HEK293 (cell line): ENCODE results near the gene GNG3.
A peak's percentile ranks its signal among the peaks of the same experiment; 100 is the strongest.

Experiments
- GLIS1 ChIP-seq: fragments of 450-650 bp; formaldehyde crosslinking; IDR thresholded peaks from 2 replicates; pipeline ENCODE4 v1.5.1; 2016; ENCODE audit warnings: missing biosample characterization, missing genetic modification characterization
- IKZF3 ChIP-seq: fragments of 450-650 bp; IDR thresholded peaks from 2 replicates; pipeline ENCODE4 v1.5.0; 2018; ENCODE audit warnings: missing biosample characterization, mild to moderate bottlenecking, missing genetic modification characterization, moderate library complexity
- INSM2 ChIP-seq: fragments of 450-650 bp; formaldehyde crosslinking; IDR thresholded peaks from 2 replicates; pipeline ENCODE4 v1.5.1; 2016; ENCODE audit warnings: missing biosample characterization, missing genetic modification characterization
- KLF9 ChIP-seq: fragments of 450-650 bp; formaldehyde crosslinking; IDR thresholded peaks from 2 replicates; pipeline ENCODE4 v1.5.1; 2016; ENCODE audit warnings: missing biosample characterization, missing genetic modification characterization, low read depth
- PATZ1 ChIP-seq: fragments of 450-650 bp; formaldehyde crosslinking; IDR thresholded peaks from 2 replicates; pipeline ENCODE4 v1.5.1; 2016; ENCODE audit warnings: missing biosample characterization, missing genetic modification characterization
- SCRT1 ChIP-seq: fragments of 450-650 bp; formaldehyde crosslinking; IDR thresholded peaks from 2 replicates; pipeline ENCODE4 v1.5.1; 2016; ENCODE audit warnings: missing biosample characterization, missing genetic modification characterization, borderline replicate concordance
- SP2 ChIP-seq: fragments of 450-650 bp; formaldehyde crosslinking; IDR thresholded peaks from 2 replicates; pipeline ENCODE4 v1.5.1; 2016; ENCODE audit warnings: missing biosample characterization, missing genetic modification characterization
- TRIM28 ChIP-seq: IDR thresholded peaks from 2 replicates; pipeline ENCODE4 v1.6.1; 2011; ENCODE audit warnings: low read length, control low read depth, borderline replicate concordance
- ZBTB11 ChIP-seq: fragments of 450-650 bp; formaldehyde crosslinking; conservative IDR thresholded peaks from 2 replicates; pipeline ENCODE4 v1.5.1; 2016; ENCODE audit warnings: low read depth, missing biosample characterization, missing genetic modification characterization
- ZBTB8A ChIP-seq: fragments of 450-650 bp; formaldehyde crosslinking; IDR thresholded peaks from 2 replicates; pipeline ENCODE4 v1.5.1; 2016; ENCODE audit warnings: missing biosample characterization, missing genetic modification characterization
- ZEB2 ChIP-seq: fragments of 450-650 bp; formaldehyde crosslinking; IDR thresholded peaks from 2 replicates; pipeline ENCODE4 v1.5.1; 2016; ENCODE audit warnings: missing biosample characterization, missing genetic modification characterization
- ZIC2 ChIP-seq: fragments of 450-650 bp; formaldehyde crosslinking; IDR thresholded peaks from 2 replicates; pipeline ENCODE4 v1.5.1; 2016; ENCODE audit warnings: missing biosample characterization, missing genetic modification characterization
- ZNF157 ChIP-seq: fragments of 450-650 bp; formaldehyde crosslinking; IDR thresholded peaks from 2 replicates; pipeline ENCODE4 v1.5.1; 2016; ENCODE audit warnings: missing biosample characterization, missing genetic modification characterization
- ZNF184 ChIP-seq: fragments of 450-650 bp; IDR thresholded peaks from 2 replicates; pipeline ENCODE4 v1.5.1; 2018; ENCODE audit warnings: missing biosample characterization, mild to moderate bottlenecking, missing genetic modification characterization
- ZNF2 ChIP-seq: fragments of 450-650 bp; formaldehyde crosslinking; IDR thresholded peaks from 2 replicates; pipeline ENCODE4 v1.5.1; 2016; ENCODE audit warnings: missing biosample characterization, missing genetic modification characterization
- ZNF280C ChIP-seq: fragments of 450-650 bp; formaldehyde crosslinking; IDR thresholded peaks from 2 replicates; pipeline ENCODE4 v1.5.1; 2016; ENCODE audit warnings: missing biosample characterization, missing genetic modification characterization
- ZNF302 ChIP-seq: fragments of 450-650 bp; formaldehyde crosslinking; IDR thresholded peaks from 2 replicates; pipeline ENCODE4 v1.5.1; 2016; ENCODE audit warnings: missing biosample characterization, missing genetic modification characterization, low read depth
- ZNF324 ChIP-seq: fragments of 450-650 bp; formaldehyde crosslinking; IDR thresholded peaks from 2 replicates; pipeline ENCODE4 v1.5.1; 2016; ENCODE audit warnings: missing biosample characterization, missing genetic modification characterization
- ZNF335 ChIP-seq: fragments of 450-650 bp; formaldehyde crosslinking; conservative IDR thresholded peaks from 2 replicates; pipeline ENCODE4 v1.5.1; 2016; ENCODE audit warnings: missing biosample characterization, missing genetic modification characterization
- ZNF354C ChIP-seq: fragments of 450-650 bp; formaldehyde crosslinking; IDR thresholded peaks from 2 replicates; pipeline ENCODE4 v1.5.1; 2016; ENCODE audit warnings: missing biosample characterization, missing genetic modification characterization, low read depth, borderline replicate concordance
- ZNF391 ChIP-seq: fragments of 450-650 bp; formaldehyde crosslinking; IDR thresholded peaks from 2 replicates; pipeline ENCODE4 v1.5.1; 2016; ENCODE audit warnings: low read depth, missing biosample characterization, missing genetic modification characterization, borderline replicate concordance
- ZNF501 ChIP-seq: fragments of 450-650 bp; formaldehyde crosslinking; IDR thresholded peaks from 2 replicates; pipeline ENCODE4 v1.5.1; 2016; ENCODE audit warnings: missing biosample characterization, missing genetic modification characterization
- ZNF561 ChIP-seq: fragments of 450-650 bp; IDR thresholded peaks from 2 replicates; pipeline ENCODE4 v1.5.1; 2018; ENCODE audit warnings: missing biosample characterization, missing genetic modification characterization, borderline replicate concordance
- ZNF600 ChIP-seq: fragments of 450-650 bp; formaldehyde crosslinking; IDR thresholded peaks from 2 replicates; pipeline ENCODE4 v1.5.1; 2016; ENCODE audit warnings: missing biosample characterization, missing genetic modification characterization
- ZNF629 ChIP-seq: fragments of 450-650 bp; formaldehyde crosslinking; IDR thresholded peaks from 2 replicates; pipeline ENCODE4 v1.5.1; 2017; ENCODE audit warnings: missing biosample characterization, missing genetic modification characterization
- ZNF645 ChIP-seq: fragments of 450-650 bp; formaldehyde crosslinking; IDR thresholded peaks from 2 replicates; pipeline ENCODE4; 2016; ENCODE audit warnings: missing biosample characterization, missing genetic modification characterization
- ZNF660 ChIP-seq: fragments of 450-650 bp; IDR thresholded peaks from 2 replicates; pipeline ENCODE4 v1.5.1; 2018; ENCODE audit warnings: missing biosample characterization, mild to moderate bottlenecking, missing genetic modification characterization
- ZNF670 ChIP-seq: fragments of 450-650 bp; formaldehyde crosslinking; IDR thresholded peaks from 2 replicates; pipeline ENCODE4 v1.5.1; 2016; ENCODE audit warnings: missing biosample characterization, missing genetic modification characterization, low read depth
- ZNF701 ChIP-seq: fragments of 450-650 bp; formaldehyde crosslinking; IDR thresholded peaks from 2 replicates; pipeline ENCODE4 v1.5.1; 2016; ENCODE audit warnings: missing biosample characterization, missing genetic modification characterization
- ZXDB ChIP-seq: fragments of 450-650 bp; formaldehyde crosslinking; IDR thresholded peaks from 2 replicates; pipeline ENCODE4 v1.5.1; 2016; ENCODE audit warnings: missing biosample characterization, missing genetic modification characterization

The GNG3 gene

GRCh38 chr11:62727165-62727871 is 19.8 kb downstream of the GNG3 start, which contains the start of gene HNRNPUL2 (continued):
- TF ChIP-seq ZNF280C (tag by site-specific recombination) (no peak), ZNF157 (tag by site-specific recombination) (no peak), ZNF391 (tag by site-specific recombination) (0 out of 2 replicates have a peak, but pooled peaks have one; percentile 42), PATZ1 (tag by site-specific recombination) (peak; percentile 78), ZNF324 (peak; percentile 79; the same call in 1 of the 2 replicates), ZNF501 (tag by site-specific recombination) (no peak; the same call in 1 of the 2 replicates), INSM2 (peak; percentile 69; the same call in 1 of the 2 replicates), SCRT1 (tag by site-specific recombination) (no peak), ZNF335 (peak; percentile 78), TRIM28 (peak; percentile 51; the same call in 1 of the 2 replicates), ZNF600 (0 out of 2 replicates have a peak, but pooled peaks have one; percentile 53), KLF9 (tag by site-specific recombination) (no peak), ZNF670 (tag by site-specific recombination) (no peak), ZBTB8A (tag by site-specific recombination) (peak; percentile 48), ZIC2 (tag by site-specific recombination) (peak; percentile 85), ZBTB11 (peak; percentile 65), ZNF184 (0 out of 2 replicates have a peak, but pooled peaks have one; percentile 13), ZNF2 (tag by site-specific recombination) (peak; percentile 25; the same call in 1 of the 2 replicates), GLIS1 (peak; percentile 43; the same call in 1 of the 2 replicates), ZNF701 (tag by site-specific recombination) (no peak), ZXDB (tag by site-specific recombination) (peak; percentile 83), ZNF561 (peak; percentile 92), ZNF629 (tag by site-specific recombination) (peak; percentile 46; the same call in 1 of the 2 replicates), ZNF645 (no peak), ZNF354C (tag by site-specific recombination) (no peak), ZEB2 (tag by site-specific recombination) (peak; percentile 90), ZNF660 (tag by site-specific recombination) (peak; percentile 18; the same call in 1 of the 2 replicates), IKZF3 (peak; percentile 93), ZNF302 (tag by site-specific recombination) (no peak), SP2 (tag by site-specific recombination) (peak; percentile 74)
